Osteocyte (in vitro differentiated cells): Measurements from ENCODE around the gene FBL. TPM values are rescaled to one million over a fixed set of nuclear protein-coding genes. Genes with fewer than 3 reads are reported as not detected.

ENCODE experiments used
- DNase-seq: peaks from one replicate; pipeline ENCODE4 v3.0.0; 2021; ENCODE audit warnings: mixed read lengths; ENCODE audit not compliant: unreplicated experiment; ENCODE audit errors: extremely low spot score
- H3K27ac Mint-ChIP-seq: one replicate; pipeline ENCODE4 v1.8.0; 2021; ENCODE audit warnings: mild to moderate bottlenecking, mixed read lengths; ENCODE audit not compliant: unreplicated experiment
- H3K27me3 Mint-ChIP-seq: one replicate; pipeline ENCODE4 v1.8.0; 2021; ENCODE audit warnings: mixed read lengths; ENCODE audit not compliant: unreplicated experiment
- H3K36me3 Mint-ChIP-seq: one replicate; pipeline ENCODE4 v1.8.0; 2021; ENCODE audit warnings: mixed read lengths; ENCODE audit not compliant: unreplicated experiment
- H3K4me1 Mint-ChIP-seq: one replicate; pipeline ENCODE4 v1.8.0; 2021; ENCODE audit warnings: mixed read lengths; ENCODE audit not compliant: unreplicated experiment
- H3K4me3 Mint-ChIP-seq: one replicate; pipeline ENCODE4 v1.8.0; 2021; ENCODE audit warnings: mild to moderate bottlenecking, moderate library complexity, mixed read lengths; ENCODE audit not compliant: unreplicated experiment
- H3K9me3 Mint-ChIP-seq: one replicate; pipeline ENCODE4 v1.8.0; 2021; ENCODE audit warnings: mixed read lengths; ENCODE audit not compliant: unreplicated experiment
- CTCF ChIP-seq: fragments of 200-600 bp; sonication (generic); IDR thresholded peaks from 2 replicates; pipeline ENCODE4 v1.5.0; 2021; ENCODE audit warnings: antibody characterized with exemption, mild to moderate bottlenecking, moderate library complexity
- total RNA-seq: library from RNA; stranded (reverse); gene quantifications from 2 replicates; pipeline ENCODE4 v1.2.1, GENCODE V29; 2021

The FBL gene
- total RNA-seq, 1 donor from 2014 or later = 161 TPM

GRCh38 chr19:39850892-39851291 lies 4.7 kb upstream of the FBL start:
- DNase-seq = no peak
- Mint-ChIP-seq H3K27ac (no peak overlapping the region), H3K9me3 (no peaks in the 10 kb centered on the region), H3K4me3 (no peak overlapping the region), H3K36me3 (no peaks in the 10 kb centered on the region), H3K4me1 (peaks cover 9% of the 10 kb centered on the region), H3K27me3 (peaks cover 6% of the 10 kb centered on the region)
- no peak for TF ChIP-seq CTCF

GRCh38 chr19:39848392-39848791 lies 2.2 kb upstream of the FBL start:
- H3K36me3 Mint-ChIP-seq = no peaks in the 10 kb centered on the region
- no peak for TF ChIP-seq CTCF
- no peak overlapping the region for H3K4me3 Mint-ChIP-seq
- DNase-seq = no peak
- H3K9me3 Mint-ChIP-seq = no peaks in the 10 kb centered on the region
- H3K27ac Mint-ChIP-seq = no peak overlapping the region
- H3K4me1 Mint-ChIP-seq = peaks cover 28% of the 10 kb centered on the region
- H3K27me3 Mint-ChIP-seq = no peaks in the 10 kb centered on the region

- Mint-ChIP-seq H3K9me3 (no peaks in the 10 kb centered on the region), H3K4me3 (no peak overlapping the region)
Observed at GRCh38 chr19:39847525-39847924, 1.3 kb upstream of the FBL start.

GRCh38 chr19:39846678-39847486 lies 703 bp upstream of the FBL start:
- Mint-ChIP-seq H3K4me3 (peak overlapping the region; percentile 94), H3K27ac (peak overlapping the region; percentile 92), H3K36me3 (no peaks in the 10 kb centered on the region), H3K4me1 (peaks cover 38% of the 10 kb centered on the region), H3K27me3 (no peaks in the 10 kb centered on the region), H3K9me3 (no peaks in the 10 kb centered on the region)
- no peak for TF ChIP-seq CTCF
- no peak for DNase-seq

More at GRCh38 chr19:39847525-39847924, 1.3 kb upstream of the FBL start:
- TF ChIP-seq CTCF = no peak
- Mint-ChIP-seq H3K27me3 (no peaks in the 10 kb centered on the region), H3K4me1 (peaks cover 33% of the 10 kb centered on the region), H3K27ac (no peak overlapping the region), H3K36me3 (no peaks in the 10 kb centered on the region)
- no peak for DNase-seq

GRCh38 chr19:39845584-39845932 lies 621 bp downstream of the FBL start:
- H3K4me1 Mint-ChIP-seq = peaks cover 41% of the 10 kb centered on the region
- no peaks in the 10 kb centered on the region for H3K9me3 Mint-ChIP-seq
- no peaks in the 10 kb centered on the region for H3K27me3 Mint-ChIP-seq
- no peak for DNase-seq
- H3K36me3 Mint-ChIP-seq = no peaks in the 10 kb centered on the region
- H3K4me3 Mint-ChIP-seq = peak overlapping the region; percentile 94
- H3K27ac Mint-ChIP-seq = peak overlapping the region; percentile 92
- TF ChIP-seq CTCF = peak; percentile 24
